GM23338 (cell line): ENCODE measurements around the gene LONRF2. TPM values are rescaled to one million over a fixed set of nuclear protein-coding genes. Genes with fewer than 3 reads are reported as not detected.

Experiments
- ATAC-seq: fragments of 200-7000 bp; cut with Tn5 transposase; 3 replicates; pipeline ENCODE4 v1.9.1; 2020
- DNase-seq: peaks from one replicate; pipeline ENCODE4 v3.0.0-alpha.2; 2015; ENCODE audit warnings: low spot score
- H2AFZ ChIP-seq: fragments of 200-600 bp; sonication (generic); 2 replicates; pipeline ENCODE4 v1.8.0; 2016; ENCODE audit warnings: antibody characterized with exemption, mild to moderate bottlenecking, moderate library complexity
- H3F3A ChIP-seq: fragments of 200-600 bp; sonication (generic); replicated peaks from 2 replicates; pipeline ENCODE4 v1.8.0; 2017; ENCODE audit warnings: antibody characterized with exemption, mixed run types, low read depth
- H3K27ac ChIP-seq: fragments of 200-600 bp; sonication (generic); 2 replicates; pipeline ENCODE4 v1.6.1; 2016; ENCODE audit warnings: low read depth
- H3K27me3 ChIP-seq: fragments of 200-600 bp; sonication (generic); 2 replicates; pipeline ENCODE4 v1.8.0; 2016; ENCODE audit warnings: mild to moderate bottlenecking, mixed run types, moderate library complexity; ENCODE audit not compliant: insufficient read depth
- H3K36me3 ChIP-seq: fragments of 200-600 bp; sonication (generic); 2 replicates; pipeline ENCODE4 v1.8.0; 2016; ENCODE audit warnings: mild to moderate bottlenecking; ENCODE audit not compliant: insufficient read depth
- H3K4me1 ChIP-seq: fragments of 200-600 bp; sonication (generic); 2 replicates; pipeline ENCODE4 v1.8.0; 2016; ENCODE audit warnings: mild to moderate bottlenecking, moderate library complexity; ENCODE audit not compliant: insufficient read depth
- H3K4me2 ChIP-seq: fragments of 200-600 bp; sonication (generic); 2 replicates; pipeline ENCODE4 v1.7.1; 2017; ENCODE audit warnings: mixed run types
- H3K4me3 ChIP-seq: fragments of 200-600 bp; sonication (generic); 2 replicates; pipeline ENCODE4 v1.6.1; 2016; ENCODE audit warnings: mixed run types
- H3K79me2 ChIP-seq: fragments of 200-600 bp; sonication (generic); replicated peaks from 2 replicates; pipeline ENCODE4 v1.8.0; 2017; ENCODE audit warnings: mild to moderate bottlenecking; ENCODE audit not compliant: insufficient read depth
- H3K9me2 ChIP-seq: fragments of 200-600 bp; sonication (generic); 2 replicates; pipeline ENCODE4 v1.8.0; 2017; ENCODE audit not compliant: insufficient read depth
- H4K20me1 ChIP-seq: fragments of 200-600 bp; sonication (generic); replicated peaks from 2 replicates; pipeline ENCODE4 v1.8.0; 2017; ENCODE audit warnings: mild to moderate bottlenecking; ENCODE audit not compliant: insufficient read depth
- H3K27ac Mint-ChIP-seq: 2 replicates; pipeline ENCODE4 v1.8.0; 2020; ENCODE audit warnings: inconsistent platforms, mild to moderate bottlenecking, moderate library complexity, mixed read lengths
- H3K27me3 Mint-ChIP-seq: 3 replicates; pipeline ENCODE4 v1.8.0; 2022; ENCODE audit warnings: low read depth, mild to moderate bottlenecking, moderate library complexity, mixed read lengths, inconsistent platforms; ENCODE audit not compliant: insufficient read depth, poor library complexity
- H3K36me3 Mint-ChIP-seq: 3 replicates; pipeline ENCODE4 v1.8.0; 2021; ENCODE audit warnings: low read depth, mild to moderate bottlenecking, inconsistent platforms, moderate library complexity, mixed read lengths
- H3K4me1 Mint-ChIP-seq: 3 replicates; pipeline ENCODE4 v1.8.0; 2020; ENCODE audit warnings: mild to moderate bottlenecking, inconsistent platforms, mixed read lengths
- H3K4me3 Mint-ChIP-seq: 3 replicates; pipeline ENCODE4 v1.8.0; 2021; ENCODE audit warnings: moderate library complexity, mild to moderate bottlenecking, inconsistent platforms, mixed read lengths
- H3K9me3 Mint-ChIP-seq: 3 replicates; pipeline ENCODE4 v1.8.0; 2020; ENCODE audit warnings: moderate library complexity, mild to moderate bottlenecking, inconsistent platforms, mixed read lengths
- CTCF ChIP-seq, 2 experiments: fragments of 200-600 bp in 1 of 2; sonication (generic) in 1 of 2; conservative IDR thresholded peaks; 2 replicates each; pipeline versions ENCODE4 v1.5.1 to v1.6.1; 2016 to 2017; ENCODE audit warnings: antibody characterized with exemption in 2 of 2, low read depth in 2 of 2, mild to moderate bottlenecking in 2 of 2, moderate library complexity in 1 of 2
- ETS1 ChIP-seq: IDR thresholded peaks from 2 replicates; pipeline ENCODE4 v1.6.1; 2016; ENCODE audit warnings: antibody characterized with exemption
- EZH2phosphoT487 ChIP-seq: fragments of 200-600 bp; sonication (generic); IDR thresholded peaks from one replicate; pipeline ENCODE4 v1.8.1; 2018; ENCODE audit warnings: antibody characterized with exemption; ENCODE audit not compliant: unreplicated experiment
- REST ChIP-seq: IDR thresholded peaks from one replicate; pipeline ENCODE4 v1.6.1; 2018; ENCODE audit warnings: antibody characterized with exemption; ENCODE audit not compliant: unreplicated experiment
- STAT1 ChIP-seq: IDR thresholded peaks from one replicate; pipeline ENCODE4 v1.6.1; 2016; ENCODE audit warnings: antibody characterized with exemption; ENCODE audit not compliant: unreplicated experiment
- ZNF114 ChIP-seq: fragments of 250-450 bp; sonication (Bioruptor Pico); IDR thresholded peaks from 2 replicates; pipeline ENCODE4 v1.5.0; 2020; ENCODE audit warnings: mild to moderate bottlenecking, moderate library complexity
- ZNF331 ChIP-seq: fragments of 250-450 bp; sonication (Bioruptor Pico); IDR thresholded peaks from 2 replicates; pipeline ENCODE4 v1.5.0; 2020; ENCODE audit warnings: low read depth, mild to moderate bottlenecking, moderate library complexity
- polyA plus RNA-seq: library from polyadenylated mRNA; unstranded; fragments of >200 nt; fragmentation: Nextera tagmentation; extraction: Ambion mirVana; gene quantifications from 2 replicates; pipeline ENCODE4 v1.2.1, GENCODE V29; 2016
- total RNA-seq: library from RNA; depleted of rRNA; stranded (reverse); fragments of >200 nt; shearing (Covaris generic); gene quantifications from 2 replicates; pipeline ENCODE4 v1.2.3, GENCODE V29; 2014

Gene LONRF2
- total and polyA plus RNA-seq, 2 experiments from 2014 or later, result 0.05 to 0.24 TPM

GRCh38 chr2:100291152-100291970, 30.9 kb downstream of the LONRF2 start:
- no peaks in the 10 kb centered on the region for H3K36me3 ChIP-seq
- peaks cover under 1% of the 10 kb centered on the region for H3K4me1 ChIP-seq
- no peak overlapping the region for H3K4me3 ChIP-seq
- Mint-ChIP-seq H3K4me1 (peaks cover 9% of the 10 kb centered on the region), H3K9me3 (no peaks in the 10 kb centered on the region), H3K36me3 (no peaks in the 10 kb centered on the region), H3K4me3 (no peak overlapping the region), H3K27me3 (peaks cover 3% of the 10 kb centered on the region), H3K27ac (no peak overlapping the region)
- no peaks in the 10 kb centered on the region for H4K20me1 ChIP-seq
- H3K27ac ChIP-seq, result no peak overlapping the region
- no peak overlapping the region for H3K4me2 ChIP-seq
- peak; percentile 55 for ATAC-seq
- H3K9me2 ChIP-seq, result no peaks in the 10 kb centered on the region
- H3F3A ChIP-seq, result no peaks in the 10 kb centered on the region
- H3K79me2 ChIP-seq, result no peaks in the 10 kb centered on the region
- H2AFZ ChIP-seq, result peak overlapping the region; percentile 74; the same call in 1 of the 2 replicates
- no peaks in the 10 kb centered on the region for H3K27me3 ChIP-seq
- no peak for TF ChIP-seq STAT1
- TF ChIP-seq ZNF114 (CRISPR knock-in tag), result no peak
- no peak for TF ChIP-seq CTCF (conservative IDR thresholded peaks at IDR 0.05; ENCODE audit: low read depth in 2 of 2)
- TF ChIP-seq ETS1, result no peak
- TF ChIP-seq ZNF331 (CRISPR knock-in tag), result no peak
- DNase-seq, result no peak

GRCh38 chr2:100290718-100291151, 31.6 kb downstream of the LONRF2 start:
- peaks cover 7% of the 10 kb centered on the region for H3K4me1 ChIP-seq
- ATAC-seq (no peak), DNase-seq (no peak)
- H2AFZ ChIP-seq, result 0 out of 2 replicates have a peak overlapping the region, but pooled peaks have one; percentile 16
- no peaks in the 10 kb centered on the region for H3K36me3 Mint-ChIP-seq
- no peak overlapping the region for H3K4me2 ChIP-seq
- no peak overlapping the region for H3K4me3 ChIP-seq
- no peaks in the 10 kb centered on the region for H3K9me3 Mint-ChIP-seq
- no peaks in the 10 kb centered on the region for H4K20me1 ChIP-seq
- H3F3A ChIP-seq, result no peaks in the 10 kb centered on the region
- no peaks in the 10 kb centered on the region for H3K79me2 ChIP-seq
- H3K4me3 Mint-ChIP-seq, result no peak overlapping the region
- H3K36me3 ChIP-seq, result no peaks in the 10 kb centered on the region
- H3K27ac Mint-ChIP-seq, result no peak overlapping the region
- H3K27ac ChIP-seq, result no peak overlapping the region
- no peaks in the 10 kb centered on the region for H3K9me2 ChIP-seq
- H3K27me3 Mint-ChIP-seq, result peaks cover 3% of the 10 kb centered on the region
- no peaks in the 10 kb centered on the region for H3K27me3 ChIP-seq
- H3K4me1 Mint-ChIP-seq, result peaks cover 15% of the 10 kb centered on the region
- no peak for TF ChIP-seq EZH2phosphoT487
- no peak for TF ChIP-seq ETS1
- TF ChIP-seq REST, result no peak
- no peak for TF ChIP-seq ZNF114 (CRISPR knock-in tag)
